Lower lobe of right lung (tissue), 2 donors: ENCODE results near the gene FLYWCH2. TPM values are rescaled to one million over a fixed set of nuclear protein-coding genes. Genes with fewer than 3 reads are reported as not detected.
A peak's percentile ranks its signal among the peaks of the same experiment; 100 is the strongest.

ENCODE experiments used
- ATAC-seq, 2 donors: fragments of 200-7000 bp; cut with Tn5 transposase; one replicate each; pipeline ENCODE4 v1.9.1; 2020 to 2022; ENCODE audit warnings: mild to moderate bottlenecking in 2 of 2, moderate library complexity in 2 of 2
- DNase-seq: peaks from one replicate; pipeline ENCODE4 v3.0.0-alpha.2; 2020
- H3K27ac ChIP-seq: fragments of 200-600 bp; one replicate; pipeline ENCODE4 v1.8.0; 2022
- H3K27me3 ChIP-seq: fragments of 200-600 bp; one replicate; pipeline ENCODE4 v1.8.0; 2022; ENCODE audit warnings: low read depth
- H3K36me3 ChIP-seq: fragments of 200-600 bp; one replicate; pipeline ENCODE4 v1.8.0; 2022; ENCODE audit warnings: mild to moderate bottlenecking
- H3K4me1 ChIP-seq: fragments of 200-600 bp; one replicate; pipeline ENCODE4 v1.8.0; 2022
- H3K4me3 ChIP-seq: fragments of 200-600 bp; one replicate; pipeline ENCODE4 v1.8.0; 2022; ENCODE audit warnings: mild to moderate bottlenecking
- H3K9me3 ChIP-seq: fragments of 200-600 bp; one replicate; pipeline ENCODE4 v1.8.0; 2022
- CTCF ChIP-seq: fragments of 200-600 bp; IDR thresholded peaks from one replicate; pipeline ENCODE4 v1.8.0; 2022; ENCODE audit warnings: antibody characterized with exemption, mild to moderate bottlenecking
- intact Hi-C: fragments of 100-400 bp; cut with DNase I; formaldehyde crosslinking; loops from one replicate; pipeline ENCODE4 v1.11.0; 2022
- total RNA-seq: library from RNA; stranded (reverse); fragmentation: NEBNext Ultra II Directional; extraction: Animal tissue kit (Norgen Biotek cat#: 25700); gene quantifications from one replicate; pipeline ENCODE4 v1.2.1, GENCODE V29; 2021
- donor health status: DM: no; HTN: yes; CAD: no; lungs with severe emphysema.

FLYWCH2 gene
- total RNA-seq, 1 donor from 2014 or later, result 27.8 TPM

GRCh38 chr16:2904100-2904921 lies 21.3 kb downstream of the FLYWCH2 start:
- H3K9me3 ChIP-seq, result no peaks in the 10 kb centered on the region
- peaks cover 20% of the 10 kb centered on the region for H3K4me1 ChIP-seq
- intact Hi-C loops, result no loop called here
- peak overlapping the region; percentile 90 for H3K27ac ChIP-seq
- H3K27me3 ChIP-seq, result no peaks in the 10 kb centered on the region
- H3K4me3 ChIP-seq, result peak overlapping the region; percentile 85
- TF ChIP-seq CTCF, result peak; percentile 95
- DNase-seq (peak; percentile 90), ATAC-seq (peak; percentile 80 to 83)
- H3K36me3 ChIP-seq, result peaks cover 4% of the 10 kb centered on the region

- H3K4me1 ChIP-seq, result peaks cover 20% of the 10 kb centered on the region
- DNase-seq (peak; percentile 62), ATAC-seq (no peak)
- no peaks in the 10 kb centered on the region for H3K27me3 ChIP-seq
- TF ChIP-seq CTCF, result no peak
- no peaks in the 10 kb centered on the region for H3K9me3 ChIP-seq
- intact Hi-C loops, result no loop called here
- H3K4me3 ChIP-seq, result peak overlapping the region; percentile 85
- peaks cover under 1% of the 10 kb centered on the region for H3K36me3 ChIP-seq
- H3K27ac ChIP-seq, result peak overlapping the region; percentile 90
These were observed 21.9 kb downstream of the FLYWCH2 start for GRCh38 chr16:2904922-2905240.

GRCh38 chr16:2905241-2905987 lies 22.4 kb downstream of the FLYWCH2 start:
- Histone ChIP-seq H3K27me3 (no peaks in the 10 kb centered on the region), H3K4me3 (peak overlapping the region; percentile 85), H3K4me1 (peaks cover 20% of the 10 kb centered on the region), H3K27ac (peak overlapping the region; percentile 90), H3K36me3 (no peaks in the 10 kb centered on the region), H3K9me3 (no peaks in the 10 kb centered on the region)
- intact Hi-C loops, result no loop called here
- TF ChIP-seq CTCF, result no peak
- DNase-seq, result peak; percentile 99
- ATAC-seq, result peak; percentile 94 to 95

GRCh38 chr16:2905988-2906387 lies 23.0 kb downstream of the FLYWCH2 start:
- DNase-seq, result no peak

More at GRCh38 chr16:2905988-2906387, 23.0 kb downstream of the FLYWCH2 start:
- Histone ChIP-seq H3K27ac (peak overlapping the region; percentile 71), H3K4me3 (peak overlapping the region; percentile 7), H3K36me3 (no peaks in the 10 kb centered on the region), H3K27me3 (no peaks in the 10 kb centered on the region), H3K9me3 (no peaks in the 10 kb centered on the region), H3K4me1 (peaks cover 22% of the 10 kb centered on the region)
- no peak for ATAC-seq
- intact Hi-C loops, result no loop called here
- TF ChIP-seq CTCF, result no peak
